T47D (cell line): ENCODE data around the gene KCNMA1.

Source experiments
- DNase-seq, 2 experiments: peaks; one replicate each; pipeline versions ENCODE4 v3.0.0 to v3.0.0-alpha.2; 2011 to 2012; ENCODE audit warnings: low read depth in 1 of 2, low spot score in 1 of 2
- JUND ChIP-seq: IDR thresholded peaks from 2 replicates; pipeline ENCODE4 v1.6.1; 2012; ENCODE audit warnings: low read depth
- in situ Hi-C: cut with HindIII; loops from 2 replicates; pipeline ENCODE4 v1.10.0; 2016; ENCODE audit warnings: low sequenced_read_pairs, low pct_unique_long_range_greater_than_20kb

Gene KCNMA1

DNA sequence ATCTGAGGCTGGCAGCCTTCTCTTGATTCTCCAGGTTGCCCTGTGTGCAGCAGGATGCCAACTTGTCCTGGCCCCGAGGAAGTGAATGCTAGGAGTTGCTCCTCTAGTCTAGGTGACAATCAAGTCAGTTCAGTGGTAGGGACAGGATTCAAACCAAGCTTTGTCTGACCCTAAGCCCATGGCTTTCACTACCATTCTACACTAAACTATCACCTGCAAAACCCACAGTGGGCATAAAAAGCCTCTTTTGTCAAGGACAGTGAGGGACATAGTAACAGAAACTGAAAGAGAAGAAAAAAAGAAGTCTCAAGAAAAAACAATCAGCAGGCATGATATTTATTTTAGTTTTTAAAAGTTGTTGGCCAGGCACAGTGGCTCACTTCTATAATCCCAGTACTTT is 33.5 kb downstream of the KCNMA1 start:
- TF ChIP-seq JUND: no peak
- in situ Hi-C loops: no loop called here
- DNase-seq: no peak

DNA sequence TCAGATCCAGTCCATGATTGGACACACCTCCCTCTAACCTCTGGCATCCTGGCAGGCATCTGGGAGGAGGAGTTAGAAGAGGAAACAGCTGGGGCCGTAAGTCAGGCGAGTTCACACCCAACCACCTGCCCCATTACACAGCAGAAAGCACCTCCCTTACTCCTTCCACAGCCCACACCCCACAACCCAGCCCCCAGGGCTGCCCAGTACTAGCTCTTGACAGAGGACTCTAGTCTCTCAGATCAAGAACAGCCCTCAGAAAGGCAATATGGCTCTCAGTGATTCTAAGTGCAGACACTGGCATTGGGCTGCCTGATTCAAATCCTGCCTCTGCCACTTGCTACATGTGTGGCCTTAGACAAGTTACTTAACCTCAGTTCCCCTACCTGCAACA is 34.1 kb downstream of the KCNMA1 start:
- DNase-seq: peak in 1 of 2 experiments; percentile 47
- TF ChIP-seq JUND: no peak
- in situ Hi-C loops: no loop called here

GRCh38 chr10:77602913-77603533 is 34.6 kb downstream of the KCNMA1 start:
- in situ Hi-C loops: no loop called here
- no peak for TF ChIP-seq JUND
- no peak for DNase-seq

DNA sequence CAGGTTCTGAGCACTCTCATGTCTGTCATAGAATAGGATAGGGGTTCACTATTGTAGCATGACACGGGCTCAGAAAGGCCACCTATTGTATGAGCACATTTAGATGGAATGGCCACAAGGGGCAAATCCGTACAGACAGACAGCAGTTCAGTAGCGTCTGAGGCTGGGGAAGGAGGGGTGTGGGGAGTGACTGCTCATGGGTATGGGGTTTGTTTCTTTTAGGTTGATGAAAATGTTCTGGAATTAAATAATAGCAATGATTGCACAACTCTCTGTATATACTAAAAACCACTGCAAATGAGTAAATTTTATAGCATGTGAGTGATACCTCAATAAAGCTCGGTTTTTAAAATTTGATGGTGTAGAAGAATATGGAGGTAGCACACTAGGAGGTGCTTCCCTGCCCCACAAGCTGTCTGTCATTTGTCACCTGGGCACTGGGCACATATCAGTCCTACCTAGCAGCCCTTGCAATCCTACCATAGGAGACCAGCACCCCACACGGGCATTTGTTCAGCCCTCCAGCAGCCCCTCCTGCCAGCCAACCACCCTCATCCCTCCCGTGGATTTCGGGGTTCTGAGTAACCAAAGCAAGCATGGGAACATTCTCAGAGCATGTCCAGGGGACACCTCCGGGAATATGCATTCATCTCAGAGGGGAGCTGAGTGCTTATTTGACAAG is 35.2 kb downstream of the KCNMA1 start:
- DNase-seq: no peak
- in situ Hi-C loops: no loop called here
- TF ChIP-seq JUND: no peak

DNA sequence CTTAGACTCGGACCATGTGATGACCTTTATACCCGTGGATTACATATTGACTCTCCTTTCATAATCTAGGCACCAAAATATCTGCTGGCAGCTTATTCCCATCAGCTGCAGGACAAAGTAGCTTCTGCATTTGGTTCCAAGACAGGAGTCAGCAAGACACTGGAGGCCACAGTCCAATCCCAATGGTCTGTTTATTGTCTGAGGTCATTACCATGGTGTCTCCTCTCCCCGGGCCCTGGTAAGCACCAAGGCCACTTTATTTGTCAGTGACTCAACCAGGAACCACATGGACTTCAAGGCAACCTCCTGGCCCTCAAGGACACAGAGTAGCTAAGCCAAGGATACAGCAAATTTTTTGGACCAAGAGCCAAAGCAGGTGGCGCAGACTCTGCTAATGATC is 36.1 kb downstream of the KCNMA1 start:
- no peak for DNase-seq
- in situ Hi-C loops: no loop called here

GRCh38 chr10:77600640-77601039 is 37.0 kb downstream of the KCNMA1 start:
- no peak for TF ChIP-seq JUND
- in situ Hi-C loops: no loop called here
- no peak for DNase-seq

More for the DNA sequence above, 36.1 kb downstream of the KCNMA1 start:
- TF ChIP-seq JUND: no peak

GRCh38 chr10:77599651-77600050 is 38.0 kb downstream of the KCNMA1 start:
- no peak for DNase-seq
- in situ Hi-C loops: no loop called here

DNA sequence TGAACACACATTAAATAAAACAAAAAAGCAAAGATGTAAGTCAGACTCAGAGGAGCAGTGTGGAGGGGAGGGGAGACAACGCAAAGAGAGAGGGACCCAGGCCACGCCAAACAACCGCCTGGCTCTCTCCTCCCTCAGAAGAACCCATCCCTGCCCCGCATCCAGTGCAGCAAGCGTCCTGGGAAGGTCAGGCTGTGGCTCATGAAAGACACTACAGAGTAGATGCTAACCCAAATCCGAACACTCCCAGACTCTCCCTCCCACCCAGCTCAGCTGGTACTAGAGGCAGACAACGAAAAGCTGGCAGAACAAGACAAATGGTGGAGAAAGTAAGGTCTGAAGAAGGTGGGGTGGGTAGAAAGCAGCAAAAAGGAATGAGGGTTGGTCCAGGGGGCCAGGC is 39.0 kb downstream of the KCNMA1 start:
- DNase-seq: no peak
- TF ChIP-seq JUND: no peak
- in situ Hi-C loops: no loop called here

More at GRCh38 chr10:77599651-77600050, 38.0 kb downstream of the KCNMA1 start:
- no peak for TF ChIP-seq JUND

GRCh38 chr10:77597560-77597959 is 40.0 kb downstream of the KCNMA1 start:
- in situ Hi-C loops: no loop called here
- TF ChIP-seq JUND: no peak
- no peak for DNase-seq

DNA sequence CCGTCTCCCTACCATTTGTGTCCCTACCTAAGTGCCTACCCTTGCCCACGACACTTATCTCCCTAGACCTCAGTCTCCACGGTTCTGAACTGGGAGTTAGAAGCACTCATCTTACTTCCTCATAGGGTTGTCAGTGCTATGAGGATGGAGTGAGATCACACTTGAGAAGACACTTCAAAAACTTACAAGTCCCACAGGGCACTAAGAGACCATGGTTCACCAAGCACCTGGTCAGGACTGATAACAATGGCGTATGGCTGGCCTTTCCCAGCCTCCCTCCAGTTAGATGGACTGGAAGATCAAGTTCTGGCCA is 43.2 kb downstream of the KCNMA1 start:
- DNase-seq: no peak
- no peak for TF ChIP-seq JUND
- in situ Hi-C loops: no loop called here

GRCh38 chr10:77593771-77594470 is 43.7 kb downstream of the KCNMA1 start:
- no peak for TF ChIP-seq JUND
- DNase-seq: no peak
- in situ Hi-C loops: no loop called here

DNA sequence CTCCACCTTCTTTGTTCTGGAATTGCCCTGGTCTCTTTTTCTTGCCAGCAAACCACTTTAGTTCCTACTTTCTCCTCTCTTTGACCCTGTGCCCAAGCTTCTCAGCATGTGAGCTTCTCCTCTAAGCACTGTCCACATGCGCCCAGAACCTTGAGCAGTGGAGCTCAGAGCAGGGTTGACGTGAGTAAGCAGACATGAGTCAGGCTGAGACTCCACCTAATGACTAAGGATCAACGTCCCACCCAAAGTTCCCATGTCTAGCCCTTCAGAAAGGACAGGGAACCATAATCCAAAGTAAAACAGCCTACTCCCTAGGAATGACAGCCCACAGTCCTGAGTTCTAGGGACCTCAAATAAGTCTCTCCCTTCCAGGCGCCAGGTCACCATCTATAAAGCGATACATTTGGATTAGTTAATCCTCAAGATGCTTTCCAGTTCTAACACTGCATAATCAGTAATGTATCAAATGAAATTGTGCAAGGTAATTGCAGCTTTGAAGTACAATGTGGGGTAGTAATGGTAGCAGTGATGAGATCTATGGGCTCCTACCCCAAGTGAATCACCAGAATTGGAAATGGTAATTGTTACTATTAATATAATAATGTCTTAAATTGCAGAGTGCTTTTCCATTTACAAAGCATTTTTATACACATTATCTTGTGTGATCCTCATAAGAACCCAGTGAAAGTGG is 44.5 kb downstream of the KCNMA1 start:
- TF ChIP-seq JUND: no peak
- no peak for DNase-seq
- in situ Hi-C loops: no loop called here

DNA sequence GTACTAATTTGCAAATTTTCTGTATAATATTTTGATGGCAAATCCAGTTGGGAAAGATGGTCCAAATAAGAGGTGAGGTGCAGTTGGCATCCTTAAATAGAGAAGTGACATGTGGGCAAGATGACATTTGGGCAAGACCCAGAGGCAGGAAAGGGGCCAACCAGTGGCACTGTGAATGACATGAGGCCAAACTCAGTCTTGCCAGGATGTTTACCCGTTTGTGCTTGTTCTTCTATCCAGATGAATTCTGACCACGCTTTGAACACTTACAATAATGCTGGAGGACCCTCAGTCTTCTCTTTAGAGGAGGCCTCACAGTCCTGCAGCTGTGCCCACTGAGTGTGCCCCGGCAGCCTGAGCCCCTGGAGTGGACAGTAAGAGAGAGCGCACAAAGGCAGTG is 45.1 kb downstream of the KCNMA1 start:
- no peak for TF ChIP-seq JUND
- in situ Hi-C loops: no loop called here

More for the DNA sequence above, 45.1 kb downstream of the KCNMA1 start:
- no peak for DNase-seq
